SIG-M5 (cell line): ENCODE results near the gene RBM42.
"Not testable (repeated sequence)": the region's sequence is repeated elsewhere in the genome, so short reads cannot be mapped to it uniquely, and the experiment has no call there.

Experiments
- DNase-seq: peaks from one replicate; lab custom pipeline; 2025; lab: John Stamatoyannopoulos, UW

RBM42 gene

GRCh38 chr19:35650581-35650980 is 21.7 kb downstream of the RBM42 start:
- no peak for DNase-seq

- DNase-seq, result not testable (repeated sequence)
Observed at GRCh38 chr19:35654828-35655227, 26.0 kb downstream of the RBM42 start.

- no peak for DNase-seq
Observed at GRCh38 chr19:35655600-35655999, 26.8 kb downstream of the RBM42 start.

- no peak for DNase-seq
Observed at GRCh38 chr19:35656700-35657099, 27.9 kb downstream of the RBM42 start.

GRCh38 chr19:35657904-35658700 is 29.3 kb downstream of the RBM42 start:
- no peak for DNase-seq

- DNase-seq, result no peak
Observed at GRCh38 chr19:35661995-35662340, 33.1 kb downstream of the RBM42 start.

GRCh38 chr19:35663981-35664380 is 35.1 kb downstream of the RBM42 start:
- DNase-seq, result no peak

GRCh38 chr19:35665157-35665556 is 36.3 kb downstream of the RBM42 start:
- no peak for DNase-seq

- DNase-seq, result no peak
Observed at GRCh38 chr19:35665604-35666003, 36.8 kb downstream of the RBM42 start.

- no peak for DNase-seq
Observed at GRCh38 chr19:35666251-35666913, 37.5 kb downstream of the RBM42 start, which contains the start of gene UPK1A. Gene UPK1A (plus strand): TSS chr19:35666517. CDS start chr19:35666813, 296 bp downstream.

- DNase-seq, result no peak
Observed at GRCh38 chr19:35669566-35669965, 40.7 kb downstream of the RBM42 start.

- no peak for DNase-seq
Observed at GRCh38 chr19:35669974-35670373, 41.1 kb downstream of the RBM42 start.

GRCh38 chr19:35670686-35671085 is 41.9 kb downstream of the RBM42 start:
- no peak for DNase-seq

GRCh38 chr19:35671818-35672217 is 43.0 kb downstream of the RBM42 start:
- no peak for DNase-seq

- no peak for DNase-seq
Observed at GRCh38 chr19:35673121-35673804, 44.4 kb downstream of the RBM42 start.

GRCh38 chr19:35675589-35676140 is 46.8 kb downstream of the RBM42 start:
- DNase-seq, result no peak
